AML-193 (cell line): ENCODE measurements around the gene SND1.
A peak's percentile ranks its signal among the peaks of the same experiment; 100 is the strongest.

Experiments used
- DNase-seq, 2 experiments: peaks; one replicate each; lab custom pipeline; 2025; lab: John Stamatoyannopoulos, UW

Gene SND1

DNA sequence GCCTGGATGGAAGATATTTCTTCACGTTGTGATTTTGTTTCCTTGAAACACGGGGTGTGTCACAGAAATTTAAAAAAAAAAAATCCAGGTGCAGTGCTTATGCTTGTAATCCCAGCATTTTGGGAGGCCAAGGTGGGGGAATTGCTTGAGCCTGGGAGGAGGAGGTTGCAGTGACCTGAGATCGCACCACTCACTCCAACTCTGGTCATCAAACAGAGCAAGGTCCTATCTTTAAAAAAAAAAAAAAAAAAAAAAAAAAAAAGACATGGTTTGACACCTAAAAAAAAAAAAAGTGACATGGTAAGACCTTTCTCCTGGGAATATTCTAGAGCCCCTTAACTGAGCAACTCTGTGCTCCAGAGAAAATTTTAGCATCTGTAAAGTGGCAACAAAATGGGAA is 388.2 kb downstream of the SND1 start:
- no peak for DNase-seq

DNA sequence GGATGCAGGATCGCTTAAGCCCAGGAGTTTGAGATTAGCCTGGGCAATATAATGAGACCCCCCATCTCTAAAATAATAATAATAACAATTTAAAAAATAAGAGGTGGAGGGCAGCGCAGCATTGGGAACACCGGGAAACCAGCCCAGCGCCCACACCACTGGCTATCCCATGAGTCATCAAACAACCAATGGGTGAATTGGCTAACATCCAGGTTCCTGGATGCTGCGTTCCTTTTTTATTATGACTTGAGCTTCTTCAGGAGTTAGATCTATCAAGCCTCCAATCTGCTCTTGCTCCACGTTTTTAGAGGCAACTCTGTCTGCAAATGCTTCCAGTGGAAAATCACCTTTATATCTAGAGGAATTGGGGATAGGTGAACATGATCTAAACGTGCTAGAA is 389.2 kb downstream of the SND1 start:
- DNase-seq, result no peak

DNA sequence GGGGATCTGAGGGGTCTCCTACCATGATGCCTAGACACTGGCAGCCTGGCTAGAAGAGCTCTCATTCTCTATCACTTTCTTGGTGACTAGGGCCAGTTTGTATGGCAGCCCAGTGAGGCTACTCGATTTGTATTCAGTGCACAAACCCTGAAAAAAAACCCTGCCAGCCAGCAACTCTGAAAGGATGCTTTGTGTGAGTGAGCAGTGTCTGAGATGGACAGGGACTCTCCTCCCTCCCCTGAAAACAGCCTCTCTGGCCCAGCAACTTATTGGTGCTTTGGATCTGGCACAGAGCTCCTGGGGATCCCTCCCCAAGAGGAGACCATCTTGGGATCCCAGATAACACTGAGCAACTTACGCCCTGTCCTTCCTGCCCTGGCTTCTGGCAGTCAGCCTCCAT is 390.0 kb downstream of the SND1 start:
- no peak for DNase-seq

DNA sequence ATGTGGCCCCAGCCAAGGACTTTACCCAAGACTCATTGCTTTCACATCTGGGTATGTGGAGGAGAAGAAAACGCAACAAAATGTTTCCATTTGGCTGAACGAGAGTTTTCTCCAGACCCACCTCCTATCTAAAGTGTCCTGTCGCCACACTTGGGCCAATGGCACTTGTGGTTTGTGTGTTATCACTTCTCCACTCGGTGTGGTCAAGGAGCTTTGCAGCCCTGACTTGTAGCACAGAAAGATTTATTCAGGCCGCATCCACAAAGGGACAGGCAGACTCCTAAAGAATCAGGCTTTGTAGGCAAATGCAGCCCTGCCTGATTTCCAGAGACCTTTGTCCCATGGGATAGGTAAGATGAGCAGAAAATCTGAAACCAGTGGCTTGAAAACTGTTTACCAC is 392.1 kb downstream of the SND1 start:
- no peak for DNase-seq

DNA sequence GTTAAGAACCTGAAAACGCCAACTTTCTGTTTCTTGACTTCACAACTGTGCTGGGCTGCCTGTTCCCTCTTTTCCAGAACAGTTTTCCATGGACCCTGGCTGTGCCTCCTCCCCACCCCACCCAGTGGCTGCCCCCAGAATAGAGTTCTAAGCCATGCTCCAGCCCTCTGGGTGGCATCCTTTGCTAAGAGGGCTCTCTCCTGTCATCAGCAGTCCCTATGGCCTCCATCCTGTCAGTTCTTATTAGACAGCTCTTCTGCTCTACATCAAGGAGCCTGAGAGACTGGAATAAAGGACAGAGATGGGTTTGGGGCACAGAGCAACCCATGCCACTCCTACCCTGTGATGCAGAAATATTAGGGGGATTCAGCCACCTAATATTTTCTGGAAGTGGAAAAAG is 393.2 kb downstream of the SND1 start:
- no peak for DNase-seq

DNA sequence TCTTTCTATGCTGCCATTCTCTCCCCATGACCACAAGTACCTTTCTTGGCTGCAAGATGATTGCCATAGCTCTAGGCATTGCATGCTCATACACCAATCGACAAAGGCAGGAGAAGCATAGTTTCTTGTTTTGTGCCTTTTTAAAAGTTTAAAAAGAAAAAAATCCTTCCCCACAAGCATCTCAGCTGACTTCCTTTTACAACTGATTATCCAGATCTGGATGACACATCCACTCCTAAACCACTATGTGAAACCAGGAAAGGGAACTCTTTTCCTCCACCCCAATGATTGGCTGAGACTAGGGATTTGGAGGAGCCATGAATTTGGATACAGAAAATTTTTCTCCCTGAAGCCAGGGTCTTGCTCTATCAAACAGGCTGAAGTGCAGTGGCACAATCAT is 393.8 kb downstream of the SND1 start:
- no peak for DNase-seq

DNA sequence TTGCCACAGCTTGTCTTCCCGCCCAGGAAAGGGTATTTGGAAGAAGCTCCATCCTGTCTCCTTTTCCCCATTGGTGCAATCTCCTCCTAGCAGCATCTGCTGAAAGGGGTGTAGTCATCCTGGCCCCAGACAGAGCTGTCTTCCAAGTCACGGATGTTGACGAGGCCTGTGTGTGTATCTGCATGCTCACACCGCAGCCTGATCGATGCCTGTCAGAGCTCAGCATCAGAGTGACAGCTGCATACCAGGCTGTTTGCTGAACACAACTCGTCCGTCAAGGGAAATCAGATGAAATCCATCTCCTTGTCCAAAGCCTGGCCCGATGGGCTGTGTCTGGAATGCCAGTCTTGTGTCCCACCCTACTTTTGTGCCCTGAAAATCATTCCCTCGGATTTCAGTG is 400.4 kb downstream of the SND1 start:
- no peak for DNase-seq

- DNase-seq, result peak in 1 of 2 experiments; percentile 16
Measured at GRCh38 chr7:128053023-128053422, 401.0 kb downstream of the SND1 start.

- DNase-seq, result no peak
Measured at GRCh38 chr7:128053991-128054390, 402.0 kb downstream of the SND1 start.

DNA sequence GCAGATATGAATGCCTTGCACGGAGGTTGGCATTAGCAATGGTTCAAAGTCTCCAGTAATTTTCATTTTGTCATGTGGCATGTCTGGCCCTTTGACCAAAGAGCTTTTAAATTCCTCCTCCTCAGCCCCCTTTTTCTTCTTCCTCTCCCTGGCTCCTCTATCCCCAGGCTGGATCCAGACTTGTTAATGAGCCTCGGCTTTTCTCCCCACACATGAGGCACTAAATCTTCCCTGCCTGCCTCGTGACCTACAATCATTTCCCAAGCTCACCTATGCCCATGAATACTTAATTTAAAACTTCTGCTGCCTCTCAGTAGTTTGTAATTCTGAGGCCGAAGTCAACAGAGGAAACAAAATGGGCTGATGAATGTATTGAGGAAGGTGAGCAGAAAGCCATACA is 402.5 kb downstream of the SND1 start:
- DNase-seq, result no peak

- DNase-seq, result no peak
Measured at GRCh38 chr7:128055637-128056036, 403.6 kb downstream of the SND1 start.

DNA sequence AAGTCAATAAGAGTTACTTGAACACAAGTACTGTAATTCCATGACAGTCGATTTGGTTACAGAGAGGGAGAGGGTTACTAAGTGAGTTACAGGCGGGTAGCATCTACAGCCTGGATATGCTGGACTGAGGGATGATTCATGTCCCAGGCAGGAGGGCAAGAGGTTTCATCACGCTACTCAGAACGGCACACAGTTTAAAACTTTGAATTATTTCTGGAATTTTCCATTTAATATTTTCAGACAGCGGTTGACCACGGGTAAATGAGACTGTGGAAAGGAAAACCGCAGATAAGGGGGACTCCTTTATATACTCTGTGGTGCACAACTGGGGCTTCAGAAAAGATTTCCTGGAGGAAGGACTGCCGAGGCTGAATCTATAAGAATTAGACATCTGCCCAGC is 404.9 kb downstream of the SND1 start:
- no peak for DNase-seq

DNA sequence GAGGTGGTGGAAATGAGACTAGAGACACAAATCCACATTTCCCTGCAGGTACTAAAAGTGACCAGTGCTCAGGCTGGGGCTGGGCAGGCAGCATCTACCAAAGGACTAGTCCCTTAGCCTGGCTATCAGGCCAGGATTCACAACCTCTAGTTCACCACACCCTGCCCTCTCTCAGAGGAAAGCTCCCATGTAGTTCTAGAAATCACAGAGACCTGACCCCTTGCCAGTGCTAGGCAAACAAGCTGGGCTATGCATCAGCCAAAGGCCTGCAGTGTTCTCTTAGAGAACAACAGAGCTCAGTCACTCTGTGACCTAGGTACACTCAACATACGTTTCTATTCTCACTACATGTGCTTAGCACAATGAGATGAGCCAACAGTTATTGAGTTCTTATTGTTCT is 405.9 kb downstream of the SND1 start:
- no peak for DNase-seq

DNA sequence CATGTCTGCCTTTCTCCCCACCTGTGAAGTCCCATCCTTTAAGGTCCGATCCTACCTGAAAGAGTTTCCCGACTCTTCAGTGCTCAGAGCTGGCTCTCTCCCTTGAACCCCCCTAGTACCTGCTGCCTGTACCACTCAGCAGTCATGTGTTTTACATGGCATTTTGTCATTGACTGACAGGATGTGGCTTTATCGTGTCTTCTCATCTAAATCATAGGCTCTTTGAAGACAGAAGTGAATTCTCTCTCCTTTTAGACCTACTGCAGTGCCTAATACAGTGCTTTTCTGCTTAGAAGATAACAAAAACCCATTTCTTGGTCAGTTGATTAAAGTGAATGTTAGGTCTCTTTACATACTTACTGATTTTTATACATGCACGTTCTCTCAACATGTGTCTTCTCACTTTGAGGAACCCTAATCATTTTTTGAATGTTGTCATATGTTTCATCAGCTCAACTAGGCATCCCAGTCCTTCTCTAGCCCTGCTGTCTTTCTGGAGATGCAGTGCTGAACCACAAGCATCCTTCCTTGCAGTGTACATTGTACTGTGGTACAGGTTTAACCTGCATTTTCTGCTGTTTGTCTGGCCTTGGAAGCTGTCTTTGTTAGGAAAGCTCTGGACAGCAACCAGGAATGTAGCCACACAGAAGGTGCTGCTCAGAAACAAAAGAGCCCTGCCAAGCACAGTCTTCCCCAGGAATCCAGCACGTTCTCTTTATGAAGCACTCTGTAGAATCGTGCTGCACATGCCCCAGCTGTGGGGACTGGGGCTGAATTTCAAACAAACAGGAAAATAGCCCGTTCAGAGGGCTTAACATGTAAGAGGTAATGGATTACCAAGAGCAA is 407.4 kb downstream of the SND1 start:
- DNase-seq, result no peak

GRCh38 chr7:128060018-128060417 is 408.0 kb downstream of the SND1 start:
- no peak for DNase-seq

DNA sequence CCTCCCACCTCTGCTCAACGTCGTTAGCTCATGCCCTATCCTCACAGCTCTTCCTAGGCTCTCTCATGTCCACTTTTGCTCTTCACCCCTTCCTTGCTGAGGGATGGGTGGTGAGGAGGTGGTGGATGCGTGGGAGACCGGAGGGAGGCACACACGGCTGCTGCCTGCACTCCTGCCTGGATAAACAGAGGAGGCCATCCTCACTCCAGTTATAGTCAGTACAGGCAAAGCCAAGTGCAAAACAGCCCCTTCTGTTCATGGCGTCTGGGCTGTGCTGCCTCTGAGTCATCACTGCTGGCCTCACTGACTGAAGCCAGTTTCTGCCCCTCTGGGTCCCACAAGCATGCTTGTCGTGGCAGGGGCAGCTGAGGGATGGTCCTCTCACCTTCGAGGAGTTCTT is 411.1 kb downstream of the SND1 start:
- DNase-seq, result no peak

GRCh38 chr7:128065872-128066271 is 413.9 kb downstream of the SND1 start:
- no peak for DNase-seq

GRCh38 chr7:128066395-128066794 is 414.4 kb downstream of the SND1 start:
- DNase-seq, result no peak

- no peak for DNase-seq
Measured at GRCh38 chr7:128066858-128067257, 414.9 kb downstream of the SND1 start.

GRCh38 chr7:128067983-128068382 is 416.0 kb downstream of the SND1 start:
- DNase-seq, result no peak

- no peak for DNase-seq
Measured at GRCh38 chr7:128068785-128069184, 416.8 kb downstream of the SND1 start.

DNA sequence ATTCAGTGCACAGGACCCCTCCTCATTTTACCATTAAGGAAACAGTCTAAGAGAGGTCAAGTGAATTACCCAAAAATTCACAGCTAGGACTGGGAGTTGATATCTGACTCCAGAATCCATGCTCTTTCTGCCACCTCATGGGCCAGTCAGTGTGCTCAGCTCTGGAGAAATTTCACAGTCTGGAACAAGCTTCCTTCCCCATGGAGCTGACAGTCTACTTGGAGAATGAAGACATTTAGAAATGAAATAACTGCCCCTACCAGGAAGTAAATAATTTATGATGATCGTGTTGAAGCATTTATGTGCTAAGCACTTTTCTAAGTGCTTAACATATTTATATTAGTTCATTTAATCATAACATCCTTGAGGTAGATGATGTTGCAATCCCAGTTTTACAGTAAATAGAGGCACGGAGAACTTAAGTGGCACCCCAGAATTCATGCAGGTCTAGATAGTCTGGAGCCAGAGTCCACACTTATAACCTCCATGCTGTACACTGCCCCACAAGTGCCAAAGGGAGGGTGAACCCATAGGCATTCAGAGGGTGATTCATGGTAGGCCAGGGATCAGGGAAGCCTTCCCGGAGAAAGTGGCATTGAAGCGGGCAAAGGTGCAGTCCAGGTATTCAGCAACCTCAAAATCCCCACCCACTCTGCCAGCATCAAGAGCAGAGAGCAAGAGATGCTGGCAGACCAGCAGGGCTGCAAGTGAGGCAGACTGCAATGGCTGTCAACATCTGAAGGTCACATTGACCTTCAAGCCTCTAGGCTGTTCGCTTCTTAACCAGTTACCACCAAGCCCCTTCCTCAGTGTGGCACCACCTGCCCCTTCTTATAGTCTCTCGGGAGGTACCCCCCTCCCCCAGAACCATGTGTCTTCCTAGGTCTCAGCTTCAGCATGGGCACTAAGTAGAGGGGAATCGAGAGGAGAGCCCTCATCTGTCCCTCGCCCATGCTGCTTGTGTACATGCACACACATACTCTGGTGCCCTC is 417.7 kb downstream of the SND1 start:
- DNase-seq, result peak in 1 of 2 experiments; percentile 1

- DNase-seq, result no peak
Measured at GRCh38 chr7:128071376-128071775, 419.4 kb downstream of the SND1 start.
